Stimulated activated naive B cell treated with anti-CD40 and anti-IgM and Interleukin-4, amounts not matched to agents 10 μg/mL and 1 μg/mL and 100 μg/mL, for 72 hours (primary cell): ENCODE results near the gene PHKA2.

Experiments used
- ATAC-seq, 2 donors: fragments of 150-1000 bp; cut with Tn5 transposase; replicated peaks; 2 replicates each; pipeline ENCODE4 v1.10.0; 2021; ENCODE audit warnings: moderate library complexity in 1 of 2
- DNase-seq: peaks from one replicate; pipeline ENCODE4 v3.0.0; 2021
- H3K27ac Mint-ChIP-seq: one replicate; pipeline ENCODE4 v1.8.0; 2022; ENCODE audit warnings: mild to moderate bottlenecking, mixed read lengths
- H3K27me3 Mint-ChIP-seq, 2 donors: one replicate each; pipeline ENCODE4 v1.8.0; 2022; ENCODE audit warnings: mixed read lengths in 2 of 2
- H3K36me3 Mint-ChIP-seq, 2 donors: one replicate each; pipeline ENCODE4 v1.8.0; 2022; ENCODE audit warnings: mixed read lengths in 2 of 2, mild to moderate bottlenecking in 1 of 2
- H3K4me1 Mint-ChIP-seq, 2 donors: one replicate each; pipeline ENCODE4 v1.8.0; 2022; ENCODE audit warnings: mixed read lengths in 2 of 2, mild to moderate bottlenecking in 1 of 2
- H3K4me3 Mint-ChIP-seq, 2 donors: one replicate each; pipeline ENCODE4 v1.8.0; 2022; ENCODE audit warnings: mild to moderate bottlenecking in 2 of 2, mixed read lengths in 2 of 2, moderate library complexity in 1 of 2
- H3K9me3 Mint-ChIP-seq, 2 donors: one replicate each; pipeline ENCODE4 v1.8.0; 2022; ENCODE audit warnings: mixed read lengths in 2 of 2, mild to moderate bottlenecking in 1 of 2

The PHKA2 gene

GRCh38 chrX:18885328-18886004 is 98.4 kb downstream of the PHKA2 start:
- ATAC-seq (peak; percentile 1 to 6), DNase-seq (no peak)
- Mint-ChIP-seq H3K4me1 (peaks cover 13 to 18% of the 10 kb centered on the region in 2 donors), H3K4me3 (peak overlapping the region; percentile 87 to 88), H3K27ac (peak overlapping the region; percentile 93), H3K27me3 (no peaks in the 10 kb centered on the region), H3K9me3 (no peaks in the 10 kb centered on the region), H3K36me3 (peaks cover 0 to 3% of the 10 kb centered on the region in 2 donors)

GRCh38 chrX:18884916-18885315 is 99.0 kb downstream of the PHKA2 start:
- Mint-ChIP-seq H3K36me3 (peaks cover 0 to 3% of the 10 kb centered on the region in 2 donors), H3K4me3 (no peak overlapping the region), H3K27me3 (no peaks in the 10 kb centered on the region), H3K4me1 (peaks cover 13 to 18% of the 10 kb centered on the region in 2 donors), H3K9me3 (no peaks in the 10 kb centered on the region), H3K27ac (no peak overlapping the region)
- ATAC-seq: no peak
- DNase-seq: no peak

GRCh38 chrX:18883961-18884765 is 99.8 kb downstream of the PHKA2 start:
- peaks cover 0 to 3% of the 10 kb centered on the region in 2 donors for H3K36me3 Mint-ChIP-seq
- H3K4me3 Mint-ChIP-seq: no peak overlapping the region
- no peaks in the 10 kb centered on the region for H3K27me3 Mint-ChIP-seq
- no peaks in the 10 kb centered on the region for H3K9me3 Mint-ChIP-seq
- DNase-seq (no peak), ATAC-seq (no peak)
- peaks cover 13 to 18% of the 10 kb centered on the region in 2 donors for H3K4me1 Mint-ChIP-seq
- H3K27ac Mint-ChIP-seq: no peak overlapping the region

GRCh38 chrX:18883234-18883960 is 100.5 kb downstream of the PHKA2 start:
- peaks cover 13 to 18% of the 10 kb centered on the region in 2 donors for H3K4me1 Mint-ChIP-seq
- H3K27ac Mint-ChIP-seq: no peak overlapping the region
- ATAC-seq: no peak
- no peaks in the 10 kb centered on the region for H3K9me3 Mint-ChIP-seq
- no peak for DNase-seq
- no peak overlapping the region for H3K4me3 Mint-ChIP-seq
- H3K27me3 Mint-ChIP-seq: peaks cover 0 to 2% of the 10 kb centered on the region in 2 donors
- H3K36me3 Mint-ChIP-seq: peaks cover 0 to 3% of the 10 kb centered on the region in 2 donors

- DNase-seq (no peak), ATAC-seq (no peak)
- Mint-ChIP-seq H3K4me1 (no peaks in the 10 kb centered on the region), H3K36me3 (peaks cover 0 to 3% of the 10 kb centered on the region in 2 donors), H3K27ac (no peak overlapping the region), H3K27me3 (peaks cover 12 to 14% of the 10 kb centered on the region in 2 donors), H3K4me3 (no peak overlapping the region), H3K9me3 (no peaks in the 10 kb centered on the region)
Observed at GRCh38 chrX:18879144-18879543, 104.8 kb downstream of the PHKA2 start.

- Mint-ChIP-seq H3K4me1 (no peaks in the 10 kb centered on the region), H3K36me3 (peaks cover 0 to 3% of the 10 kb centered on the region in 2 donors), H3K9me3 (no peaks in the 10 kb centered on the region), H3K27me3 (peaks cover 12 to 14% of the 10 kb centered on the region in 2 donors), H3K4me3 (no peak overlapping the region), H3K27ac (no peak overlapping the region)
- DNase-seq (no peak), ATAC-seq (no peak)
Observed at GRCh38 chrX:18877469-18877868, 106.4 kb downstream of the PHKA2 start.

GRCh38 chrX:18875256-18875878 is 108.5 kb downstream of the PHKA2 start:
- DNase-seq (no peak), ATAC-seq (no peak)
- H3K9me3 Mint-ChIP-seq: no peaks in the 10 kb centered on the region
- H3K4me3 Mint-ChIP-seq: no peak overlapping the region
- no peaks in the 10 kb centered on the region for H3K4me1 Mint-ChIP-seq
- no peaks in the 10 kb centered on the region for H3K36me3 Mint-ChIP-seq
- H3K27me3 Mint-ChIP-seq: peaks cover 12 to 14% of the 10 kb centered on the region in 2 donors
- no peak overlapping the region for H3K27ac Mint-ChIP-seq

GRCh38 chrX:18874560-18875255 is 109.2 kb downstream of the PHKA2 start:
- H3K27me3 Mint-ChIP-seq: peaks cover 12 to 14% of the 10 kb centered on the region in 2 donors
- no peaks in the 10 kb centered on the region for H3K36me3 Mint-ChIP-seq
- no peaks in the 10 kb centered on the region for H3K9me3 Mint-ChIP-seq
- no peak overlapping the region for H3K27ac Mint-ChIP-seq
- H3K4me3 Mint-ChIP-seq: no peak overlapping the region
- H3K4me1 Mint-ChIP-seq: no peaks in the 10 kb centered on the region
- DNase-seq: no peak
- ATAC-seq: no peak

GRCh38 chrX:18873836-18874235 is 110.1 kb downstream of the PHKA2 start:
- H3K27ac Mint-ChIP-seq: no peak overlapping the region

GRCh38 chrX:18873189-18873791 is 110.6 kb downstream of the PHKA2 start:
- Mint-ChIP-seq H3K27me3 (peaks cover 11 to 12% of the 10 kb centered on the region in 2 donors), H3K4me1 (no peaks in the 10 kb centered on the region), H3K9me3 (no peaks in the 10 kb centered on the region), H3K27ac (no peak overlapping the region), H3K36me3 (no peaks in the 10 kb centered on the region), H3K4me3 (no peak overlapping the region)
- DNase-seq (no peak), ATAC-seq (no peak)

More at GRCh38 chrX:18873836-18874235, 110.1 kb downstream of the PHKA2 start:
- Mint-ChIP-seq H3K36me3 (no peaks in the 10 kb centered on the region), H3K4me3 (no peak overlapping the region), H3K9me3 (no peaks in the 10 kb centered on the region), H3K27me3 (peaks cover 12 to 14% of the 10 kb centered on the region in 2 donors), H3K4me1 (no peaks in the 10 kb centered on the region)
- DNase-seq (no peak), ATAC-seq (no peak)

- Mint-ChIP-seq H3K27ac (no peak overlapping the region), H3K4me3 (no peak overlapping the region), H3K4me1 (no peaks in the 10 kb centered on the region), H3K9me3 (no peaks in the 10 kb centered on the region), H3K27me3 (peaks cover 9 to 12% of the 10 kb centered on the region in 2 donors), H3K36me3 (no peaks in the 10 kb centered on the region)
- ATAC-seq (no peak), DNase-seq (no peak)
Observed at GRCh38 chrX:18872621-18873020, 111.3 kb downstream of the PHKA2 start.

GRCh38 chrX:18871970-18872369 is 111.9 kb downstream of the PHKA2 start:
- no peak overlapping the region for H3K4me3 Mint-ChIP-seq
- no peaks in the 10 kb centered on the region for H3K36me3 Mint-ChIP-seq
- H3K9me3 Mint-ChIP-seq: no peaks in the 10 kb centered on the region
- H3K27ac Mint-ChIP-seq: no peak overlapping the region
- H3K27me3 Mint-ChIP-seq: peaks cover 8 to 12% of the 10 kb centered on the region in 2 donors
- no peak for ATAC-seq
- H3K4me1 Mint-ChIP-seq: no peaks in the 10 kb centered on the region
- DNase-seq: no peak

- Mint-ChIP-seq H3K4me3 (no peak overlapping the region), H3K36me3 (no peaks in the 10 kb centered on the region), H3K9me3 (no peaks in the 10 kb centered on the region), H3K4me1 (no peaks in the 10 kb centered on the region), H3K27me3 (peaks cover 4 to 11% of the 10 kb centered on the region in 2 donors), H3K27ac (no peak overlapping the region)
- ATAC-seq: no peak
- no peak for DNase-seq
Observed at GRCh38 chrX:18871161-18871890, 112.6 kb downstream of the PHKA2 start.
